GM19035 (cell line): ENCODE results near the gene TTC23.
"Not testable (repeated sequence)": the region's sequence is repeated elsewhere in the genome, so short reads cannot be mapped to it uniquely, and the experiment has no call there.

Experiments used
- ATAC-seq: cut with Tn5 transposase; IDR thresholded peaks from one replicate; pipeline ENCODE4 v1.9.1; 2021; ENCODE audit not compliant: unreplicated experiment

Gene TTC23

GRCh38 chr15:99250494-99250856 lies 1.1 kb upstream of the TTC23 start:
- no peak for ATAC-seq

GRCh38 chr15:99250001-99250400 lies 620 bp upstream of the TTC23 start:
- no peak for ATAC-seq

DNA sequence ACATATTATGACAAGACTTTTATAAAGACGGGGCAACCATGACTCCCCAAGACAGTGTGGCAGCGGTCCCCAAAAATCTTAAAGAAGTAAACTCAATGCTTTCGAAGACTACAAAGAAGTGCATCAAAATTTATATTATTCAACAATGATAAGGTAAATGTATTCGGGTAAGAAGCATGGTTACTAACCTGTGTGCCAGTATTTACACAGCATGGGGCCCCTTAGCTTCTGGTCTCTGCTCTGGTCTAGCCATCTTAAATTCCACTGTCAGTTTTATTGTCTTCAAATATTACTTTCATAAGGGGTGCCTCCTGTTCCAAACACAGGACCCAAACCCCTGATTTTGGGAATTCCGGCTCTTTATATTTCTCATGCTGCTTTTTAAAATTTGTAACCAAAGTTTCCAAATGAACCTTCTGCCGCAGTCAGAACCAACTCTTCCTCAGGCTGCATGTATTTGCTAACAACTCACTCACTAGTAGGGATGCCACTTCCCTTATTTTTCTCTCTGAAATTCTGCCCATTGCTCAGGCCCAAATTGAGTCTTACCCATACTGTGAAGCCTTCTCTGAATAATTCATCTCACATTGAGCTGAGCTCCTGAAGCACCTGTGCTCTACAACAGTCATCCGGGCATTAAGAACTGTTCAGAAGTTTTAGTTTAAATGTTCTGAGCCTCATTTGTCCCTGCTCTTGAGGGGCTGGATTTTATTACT lies 1.2 kb downstream of the TTC23 start:
- no peak for ATAC-seq

DNA sequence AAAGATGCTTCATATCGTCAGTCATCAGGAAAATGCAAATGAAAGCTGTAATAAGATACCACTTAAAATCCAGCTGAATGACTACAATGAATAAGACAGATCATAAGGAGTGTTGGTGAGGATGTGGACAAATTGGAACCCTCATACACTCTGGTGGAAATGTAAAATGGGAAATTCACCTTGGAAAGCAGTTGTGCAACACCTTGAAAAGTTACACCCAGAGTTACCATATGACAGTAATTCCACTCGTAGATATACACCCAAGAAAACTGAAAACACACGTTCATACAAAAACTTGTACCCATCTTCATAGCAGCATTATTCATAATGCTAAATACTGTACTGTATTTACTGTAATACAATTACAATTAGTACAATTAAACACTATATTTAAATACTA lies 2.3 kb downstream of the TTC23 start:
- ATAC-seq = no peak

- ATAC-seq = no peak
These were observed 5.1 kb downstream of the TTC23 start for GRCh38 chr15:99244306-99244705.

DNA sequence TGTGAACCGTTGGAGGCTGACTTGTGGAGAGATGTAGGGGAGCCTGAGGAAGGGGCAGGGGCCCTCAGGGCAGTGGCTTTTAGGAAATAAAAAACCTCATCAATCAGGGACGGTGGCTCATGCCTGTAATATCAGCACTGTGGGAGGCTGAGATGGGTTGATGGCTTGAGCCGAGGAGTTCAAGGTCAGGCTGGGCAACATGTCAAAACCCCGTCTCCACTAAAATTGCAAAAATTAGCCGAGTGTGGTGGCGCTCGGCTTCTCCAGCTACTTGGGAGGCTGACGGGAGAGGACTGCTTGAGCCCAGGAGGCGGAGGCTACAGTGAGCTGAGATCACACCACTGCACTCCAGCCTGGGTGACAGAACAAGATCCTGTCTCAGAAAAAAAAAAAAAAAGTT lies 7.6 kb downstream of the TTC23 start:
- ATAC-seq = no peak

DNA sequence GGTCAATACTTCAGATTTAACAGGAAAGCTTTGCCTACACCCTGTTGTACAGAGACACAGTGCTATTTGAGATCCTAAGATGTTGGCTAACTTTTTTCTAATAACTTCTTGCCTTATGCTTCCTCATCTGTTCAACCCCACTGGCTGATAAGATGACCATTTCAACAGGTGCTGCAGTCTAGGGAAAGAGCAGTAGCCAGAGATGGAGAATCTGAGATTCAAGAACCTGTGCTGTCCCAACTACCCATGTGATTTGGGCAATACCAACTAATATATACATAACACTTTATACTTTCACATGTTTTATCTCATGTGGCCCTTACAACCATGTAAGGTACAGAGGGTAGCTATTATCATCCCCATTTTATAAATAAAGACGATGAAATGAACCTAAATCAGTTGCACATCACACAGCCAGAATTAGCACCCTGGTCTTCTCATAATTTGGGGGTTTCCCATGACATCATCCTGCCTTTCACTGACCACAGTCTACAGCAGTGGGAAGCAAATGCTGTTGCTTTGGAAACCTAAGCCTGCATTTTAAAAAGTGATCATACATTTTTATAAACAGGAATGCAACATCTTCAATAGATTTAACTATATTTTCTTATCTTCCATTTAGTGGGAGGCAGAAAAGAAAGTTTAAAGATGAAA lies 9.7 kb downstream of the TTC23 start:
- ATAC-seq = peak; percentile 95

DNA sequence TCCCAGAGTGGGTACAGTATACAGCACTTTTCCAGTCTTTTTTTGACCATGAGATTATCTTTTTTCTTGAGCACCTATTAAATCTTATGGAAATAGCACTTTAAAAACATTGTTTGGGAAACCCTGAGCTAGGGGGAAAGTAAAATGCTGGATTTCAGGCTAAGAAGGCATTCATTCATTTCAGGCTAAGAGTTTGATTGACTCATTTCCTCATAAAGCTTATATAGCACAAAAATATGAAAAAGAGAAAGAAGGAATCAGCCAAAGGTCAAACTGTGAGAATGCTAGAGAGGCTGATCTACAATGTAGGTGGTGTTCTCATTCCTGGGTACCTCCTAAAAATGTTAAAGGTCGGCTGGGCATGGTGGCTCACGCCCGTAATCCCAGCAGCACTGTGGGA lies 10.5 kb downstream of the TTC23 start:
- no peak for ATAC-seq

- not testable (repeated sequence) for ATAC-seq
These were observed 15.2 kb downstream of the TTC23 start for GRCh38 chr15:99234160-99234559.

DNA sequence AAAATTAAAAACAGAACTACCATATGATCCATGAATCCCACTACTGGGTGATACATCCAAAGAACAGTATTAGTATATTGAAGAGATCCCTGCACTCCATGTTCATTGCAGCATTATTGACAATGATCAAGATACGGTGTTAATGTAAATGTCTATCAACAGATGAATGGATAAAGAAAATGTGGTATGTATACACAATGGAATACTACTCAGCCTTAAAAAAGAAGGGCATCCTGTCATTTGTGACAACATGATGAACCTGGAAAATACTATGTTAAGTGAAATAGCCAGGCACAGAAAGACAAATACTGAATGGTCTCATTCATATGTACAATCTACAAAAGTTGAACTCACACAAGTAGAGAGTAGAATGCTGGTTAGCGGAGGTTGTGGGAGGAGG lies 16.6 kb downstream of the TTC23 start:
- no peak for ATAC-seq

GRCh38 chr15:99230867-99231266 lies 18.5 kb downstream of the TTC23 start:
- ATAC-seq = no peak

GRCh38 chr15:99228120-99228770 lies 21.1 kb downstream of the TTC23 start:
- ATAC-seq = no peak

- no peak for ATAC-seq
These were observed 22.6 kb downstream of the TTC23 start for GRCh38 chr15:99226802-99227201.

DNA sequence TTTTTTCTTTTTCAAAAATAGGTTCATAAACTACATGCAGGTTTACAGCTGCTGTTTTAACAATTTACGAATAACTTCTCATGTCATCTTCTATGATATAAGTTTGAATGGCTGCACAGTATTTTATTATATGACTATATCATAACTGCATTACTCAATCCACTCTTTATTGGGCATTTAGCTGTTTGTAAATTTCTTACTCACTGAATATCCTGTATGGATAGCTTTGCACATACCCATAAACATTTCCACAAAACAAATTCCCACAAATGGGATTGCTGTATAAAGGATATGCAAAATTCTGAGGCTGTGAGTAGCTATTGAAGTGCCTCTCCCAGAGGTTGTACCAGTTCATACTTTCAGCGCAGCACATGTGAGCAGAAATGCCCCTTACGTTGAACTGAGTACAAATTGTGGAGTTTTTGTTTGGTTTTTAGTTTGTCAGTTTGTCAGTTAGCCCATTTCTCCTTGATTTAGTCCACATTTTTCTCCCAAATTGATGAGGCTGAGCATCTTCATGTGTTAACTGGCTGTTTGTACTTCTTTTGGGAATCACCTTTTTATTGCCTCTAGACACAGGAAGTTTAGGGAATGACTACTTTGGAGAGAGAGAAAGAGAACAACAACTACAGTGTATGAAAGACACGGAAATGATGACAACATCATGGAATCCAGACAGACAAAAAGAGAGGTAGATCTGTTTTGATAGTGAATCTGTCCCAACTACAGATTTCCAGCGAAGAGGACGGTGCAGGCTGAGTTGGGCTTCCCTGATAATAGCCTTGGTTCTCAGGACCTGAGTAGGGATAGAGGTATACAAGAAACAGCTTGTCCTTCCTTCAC lies 24.8 kb downstream of the TTC23 start:
- ATAC-seq = no peak

- no peak for ATAC-seq
These were observed 36.1 kb downstream of the TTC23 start for GRCh38 chr15:99213187-99213811.

- no peak for ATAC-seq
These were observed 37.0 kb downstream of the TTC23 start for GRCh38 chr15:99212406-99212805.

GRCh38 chr15:99211926-99212325 lies 37.5 kb downstream of the TTC23 start:
- no peak for ATAC-seq

GRCh38 chr15:99210334-99210733 lies 39.0 kb downstream of the TTC23 start:
- no peak for ATAC-seq

GRCh38 chr15:99209326-99209725 lies 40.1 kb downstream of the TTC23 start:
- no peak for ATAC-seq

- no peak for ATAC-seq
These were observed 41.7 kb downstream of the TTC23 start for GRCh38 chr15:99207672-99208071.

- ATAC-seq = no peak
These were observed 47.2 kb downstream of the TTC23 start for GRCh38 chr15:99202176-99202552.
